ENCODE results near the gene TECTA. TPM values are rescaled to one million over a fixed set of nuclear protein-coding genes. Genes with fewer than 3 reads are reported as not detected.

TECTA gene
- total and polyA plus RNA-seq, 9 donors = 0.53 to 1.3 (median 0.97) TPM

- Histone ChIP-seq H3K4me3 (no peak overlapping the region), H3K27me3 (no peaks in the 10 kb centered on the region), H3K36me3 (no peaks in the 10 kb centered on the region), H3K4me1 (ENCODE audit: insufficient read depth) (peaks cover 12% of the 10 kb centered on the region), H3K9me3 (no peaks in the 10 kb centered on the region), H3K27ac (peak overlapping the region in 1 of 2 donors; percentile 64)
- intact Hi-C loops (cut with DNase I) = loop anchor here in 1 of 4 donors (5.0 kb wide), 1 partner anchor 578 kb away; no protein-coding TSS in a partner anchor
- DNase-seq = peak; percentile 46 to 67 (median 60)
- TF ChIP-seq, protein P1, sequence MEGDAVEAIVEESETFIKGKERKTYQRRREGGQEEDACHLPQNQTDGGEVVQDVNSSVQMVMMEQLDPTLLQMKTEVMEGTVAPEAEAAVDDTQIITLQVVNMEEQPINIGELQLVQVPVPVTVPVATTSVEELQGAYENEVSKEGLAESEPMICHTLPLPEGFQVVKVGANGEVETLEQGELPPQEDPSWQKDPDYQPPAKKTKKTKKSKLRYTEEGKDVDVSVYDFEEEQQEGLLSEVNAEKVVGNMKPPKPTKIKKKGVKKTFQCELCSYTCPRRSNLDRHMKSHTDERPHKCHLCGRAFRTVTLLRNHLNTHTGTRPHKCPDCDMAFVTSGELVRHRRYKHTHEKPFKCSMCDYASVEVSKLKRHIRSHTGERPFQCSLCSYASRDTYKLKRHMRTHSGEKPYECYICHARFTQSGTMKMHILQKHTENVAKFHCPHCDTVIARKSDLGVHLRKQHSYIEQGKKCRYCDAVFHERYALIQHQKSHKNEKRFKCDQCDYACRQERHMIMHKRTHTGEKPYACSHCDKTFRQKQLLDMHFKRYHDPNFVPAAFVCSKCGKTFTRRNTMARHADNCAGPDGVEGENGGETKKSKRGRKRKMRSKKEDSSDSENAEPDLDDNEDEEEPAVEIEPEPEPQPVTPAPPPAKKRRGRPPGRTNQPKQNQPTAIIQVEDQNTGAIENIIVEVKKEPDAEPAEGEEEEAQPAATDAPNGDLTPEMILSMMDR (IDR thresholded peaks at IDR 0.05) = no peak
- TF ChIP-seq POLR2A (IDR thresholded peaks at IDR 0.05) (no peak), EP300 (IDR thresholded peaks at IDR 0.05) (no peak)
- WGBS, 3 donors = 4 to 14% (median 4%) methylated on average over 4 of the region's 4 CpGs
These were observed 4.0 kb downstream of the TECTA start for GRCh38 chr11:121105063-121105480.

- Histone ChIP-seq H3K27ac (no peak overlapping the region), H3K9me3 (no peaks in the 10 kb centered on the region), H3K4me3 (no peak overlapping the region), H3K4me1 (ENCODE audit: insufficient read depth) (peaks cover 11% of the 10 kb centered on the region), H3K36me3 (no peaks in the 10 kb centered on the region), H3K27me3 (no peaks in the 10 kb centered on the region)
- no peak for TF ChIP-seq POLR2A (IDR thresholded peaks at IDR 0.05)
- TF ChIP-seq, protein P1 (IDR thresholded peaks at IDR 0.05) = no peak
- TF ChIP-seq EP300 (IDR thresholded peaks at IDR 0.05) = no peak
- 30 to 34% (median 33%) methylated on average over 6 of the region's 6 CpGs for WGBS, 3 donors
- intact Hi-C loops (cut with DNase I) = loop anchor here in 1 of 4 donors (5.0 kb wide), 1 partner anchor 578 kb away; no protein-coding TSS in a partner anchor
- no peak for DNase-seq
These were observed 4.6 kb downstream of the TECTA start for GRCh38 chr11:121105481-121106195.

GRCh38 chr11:121106812-121107211, 5.8 kb downstream of the TECTA start:
- Histone ChIP-seq H3K9me3 (no peaks in the 10 kb centered on the region), H3K27ac (no peak overlapping the region), H3K4me1 (ENCODE audit: insufficient read depth) (peaks cover 11% of the 10 kb centered on the region), H3K27me3 (no peaks in the 10 kb centered on the region), H3K4me3 (no peak overlapping the region), H3K36me3 (no peaks in the 10 kb centered on the region)
- intact Hi-C loops (cut with DNase I) = loop anchor here in 1 of 4 donors (5.0 kb wide), 1 partner anchor 580 kb away; no protein-coding TSS in a partner anchor
- no peak for DNase-seq
- WGBS, 3 donors = 72 to 85% (median 79%) methylated on average over 5 of the region's 5 CpGs
- TF ChIP-seq POLR2A (IDR thresholded peaks at IDR 0.05) = no peak
- TF ChIP-seq, protein P1 (IDR thresholded peaks at IDR 0.05) = no peak
- no peak for TF ChIP-seq EP300 (IDR thresholded peaks at IDR 0.05)

DNA sequence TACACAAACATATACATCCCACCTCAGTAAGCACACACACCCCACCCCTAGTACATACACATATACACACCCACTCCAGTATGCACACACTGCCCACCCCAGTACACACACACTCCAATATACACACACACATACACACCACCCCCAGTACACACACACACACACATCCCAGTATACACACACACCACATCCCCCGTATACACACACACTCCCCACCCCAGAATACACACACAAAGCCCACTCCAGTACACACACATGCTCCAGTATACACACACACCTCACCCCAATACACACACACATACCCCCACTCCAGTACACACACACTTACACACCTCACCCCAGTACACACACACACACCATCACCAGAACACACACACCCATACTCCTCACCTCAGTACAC, 7.4 kb downstream of the TECTA start:
- H3K36me3 ChIP-seq = no peaks in the 10 kb centered on the region
- intact Hi-C loops (cut with DNase I) = loop anchor here in 1 of 4 donors (5.0 kb wide), 1 partner anchor 581 kb away; no protein-coding TSS in a partner anchor
- no peak for TF ChIP-seq EP300 (IDR thresholded peaks at IDR 0.05)
- TF ChIP-seq POLR2A (IDR thresholded peaks at IDR 0.05) = no peak
- TF ChIP-seq, protein P1 (IDR thresholded peaks at IDR 0.05) = no peak
- DNase-seq = no peak
- 45 to 100% (median 48%) methylated on average over 1 of the region's 1 CpG for WGBS, 3 donors
- H3K4me3 ChIP-seq = no peak overlapping the region
- no peaks in the 10 kb centered on the region for H3K9me3 ChIP-seq
- H3K27me3 ChIP-seq = no peaks in the 10 kb centered on the region
- no peak overlapping the region for H3K27ac ChIP-seq
- H3K4me1 ChIP-seq (ENCODE audit: insufficient read depth) = peaks cover 11% of the 10 kb centered on the region
